NCI-H1694 treated with DMSO at 0.1 percent for 48 hours (cell line): Measurements from ENCODE around the gene CEACAM18.
"Not testable (repeated sequence)": the region's sequence is repeated elsewhere in the genome, so short reads cannot be mapped to it uniquely, and the experiment has no call there.

ENCODE experiments used
- DNase-seq: peaks from one replicate; lab custom pipeline; 2025; lab: John Stamatoyannopoulos, UW

The CEACAM18 gene

DNA sequence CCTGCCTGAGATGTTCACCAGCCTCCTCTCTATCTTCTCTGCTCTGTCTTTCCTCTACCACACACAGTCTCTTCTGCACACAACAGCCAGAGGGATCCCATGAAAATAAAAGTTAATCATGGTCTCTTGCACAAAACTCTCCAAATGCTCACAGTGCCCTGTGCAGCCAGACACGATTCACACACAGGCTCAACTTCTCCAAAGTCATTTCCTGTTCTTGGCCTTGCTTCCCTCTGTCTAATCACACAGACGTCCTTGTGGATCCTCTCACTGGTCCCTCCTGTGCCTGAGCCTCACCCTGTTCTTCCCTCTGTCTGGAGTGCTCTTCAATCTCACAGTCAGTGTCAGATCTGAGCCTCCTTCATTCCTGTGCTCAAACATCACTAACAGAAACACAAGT, 15.4 kb downstream of the CEACAM18 start:
- DNase-seq, result no peak

- no peak for DNase-seq
These were observed 19.3 kb downstream of the CEACAM18 start for GRCh38 chr19:51497666-51498065.

DNA sequence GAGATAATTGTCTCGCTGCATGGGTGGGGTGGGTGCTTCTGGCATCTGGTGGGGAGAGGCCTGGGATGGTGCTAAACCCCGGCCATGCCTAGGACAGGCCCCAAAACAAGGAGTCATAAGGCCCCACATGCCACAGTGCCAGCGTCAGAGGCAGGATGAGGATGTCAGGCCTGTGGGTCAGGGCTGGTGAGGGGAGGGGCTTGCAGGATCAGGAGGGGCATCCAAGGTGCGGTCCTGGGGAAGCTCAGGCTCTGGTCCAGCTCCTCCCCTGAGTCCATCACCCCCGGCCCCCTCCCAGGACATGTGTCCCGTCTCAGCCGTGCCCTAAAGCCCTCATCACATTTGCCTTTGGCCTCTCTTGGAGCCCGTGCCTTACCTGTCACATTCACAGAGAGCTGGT, 22.6 kb downstream of the CEACAM18 start:
- not testable (repeated sequence) for DNase-seq

GRCh38 chr19:51501594-51502263, 23.4 kb downstream of the CEACAM18 start, which contains the start of gene SIGLEC12:
SIGLEC12 (minus strand) TSS chr19:51501800; CDS start chr19:51501733, 67 bp downstream.
- DNase-seq, result no peak

- no peak for DNase-seq
These were observed 25.0 kb downstream of the CEACAM18 start for GRCh38 chr19:51503286-51503817.

- no peak for DNase-seq
These were observed 25.6 kb downstream of the CEACAM18 start for GRCh38 chr19:51503896-51504295.

DNA sequence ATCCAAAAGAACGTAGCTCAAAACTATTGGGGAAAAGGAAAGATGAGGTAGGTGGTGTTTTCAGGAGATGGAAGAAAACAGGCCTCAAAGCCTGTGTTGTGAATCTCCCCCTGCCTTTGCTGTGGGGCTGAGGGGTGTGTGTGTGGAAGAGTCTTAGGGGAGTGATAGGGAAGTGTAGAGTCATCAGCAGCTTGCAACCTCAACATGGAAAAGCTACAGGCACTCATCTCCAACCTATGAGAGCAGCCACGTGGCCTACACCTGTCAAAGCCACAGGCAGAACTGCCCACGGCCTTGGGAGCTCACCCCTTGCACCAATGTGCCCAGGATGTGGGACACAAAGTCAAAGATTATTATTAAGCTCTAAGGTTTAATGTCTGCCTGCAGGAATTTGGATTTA, 27.6 kb downstream of the CEACAM18 start:
- no peak for DNase-seq

GRCh38 chr19:51507192-51507591, 28.9 kb downstream of the CEACAM18 start:
- no peak for DNase-seq

GRCh38 chr19:51507640-51508058, 29.3 kb downstream of the CEACAM18 start:
- DNase-seq, result no peak

GRCh38 chr19:51508059-51508733, 29.9 kb downstream of the CEACAM18 start:
- DNase-seq, result no peak

- DNase-seq, result no peak
These were observed 31.7 kb downstream of the CEACAM18 start for GRCh38 chr19:51509823-51510660.

GRCh38 chr19:51511353-51511752, 33.0 kb downstream of the CEACAM18 start:
- no peak for DNase-seq

GRCh38 chr19:51513968-51514367, 35.6 kb downstream of the CEACAM18 start:
- DNase-seq, result no peak

DNA sequence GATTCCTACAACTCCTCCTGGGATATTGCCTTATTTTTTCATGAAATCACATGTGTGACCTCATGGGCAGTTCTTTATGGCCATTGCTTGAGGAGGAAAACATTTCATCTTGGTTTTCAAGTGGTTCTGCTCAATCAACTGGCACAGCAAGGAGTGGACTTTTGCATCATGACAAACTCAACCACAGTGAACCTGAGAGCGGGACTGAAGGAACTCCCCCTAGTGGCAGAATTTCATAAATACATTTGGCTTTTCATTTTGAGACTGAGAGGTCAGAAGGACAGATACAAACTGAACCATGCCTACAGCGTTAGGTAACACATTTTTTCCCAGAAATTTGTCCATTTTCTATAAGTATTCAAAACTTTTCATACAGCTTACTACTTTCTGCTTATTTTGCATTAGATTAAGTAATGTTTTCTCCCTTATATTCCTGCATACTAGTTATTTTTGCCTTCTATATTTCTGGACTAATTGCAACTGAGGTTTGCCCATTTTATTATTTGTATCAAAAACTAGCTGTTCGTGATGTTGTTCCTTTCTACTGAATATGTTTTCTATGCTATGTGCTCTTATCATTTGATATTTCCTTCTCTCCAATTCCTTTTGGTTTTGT, 36.6 kb downstream of the CEACAM18 start:
- DNase-seq, result peak; percentile 10

DNA sequence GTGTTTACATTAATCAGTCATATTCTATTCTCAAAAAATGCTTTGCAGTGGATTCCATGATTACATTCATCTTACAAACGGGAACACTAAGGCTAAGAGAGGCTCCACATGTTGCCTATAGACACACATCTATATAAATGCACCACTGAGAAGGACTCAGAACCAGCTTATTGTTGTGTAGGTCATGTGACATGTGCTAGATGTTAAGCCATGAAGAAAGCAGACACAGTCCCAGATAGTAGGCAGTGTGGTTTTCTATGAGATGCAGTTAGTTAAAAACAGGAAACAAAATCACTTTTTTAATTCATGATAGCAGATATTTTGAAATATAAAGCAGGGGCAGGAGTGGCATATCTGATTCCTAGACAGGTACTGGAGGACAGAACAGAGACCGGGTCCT, 42.4 kb downstream of the CEACAM18 start:
- DNase-seq, result no peak

- no peak for DNase-seq
These were observed 43.0 kb downstream of the CEACAM18 start for GRCh38 chr19:51521357-51521756.

DNA sequence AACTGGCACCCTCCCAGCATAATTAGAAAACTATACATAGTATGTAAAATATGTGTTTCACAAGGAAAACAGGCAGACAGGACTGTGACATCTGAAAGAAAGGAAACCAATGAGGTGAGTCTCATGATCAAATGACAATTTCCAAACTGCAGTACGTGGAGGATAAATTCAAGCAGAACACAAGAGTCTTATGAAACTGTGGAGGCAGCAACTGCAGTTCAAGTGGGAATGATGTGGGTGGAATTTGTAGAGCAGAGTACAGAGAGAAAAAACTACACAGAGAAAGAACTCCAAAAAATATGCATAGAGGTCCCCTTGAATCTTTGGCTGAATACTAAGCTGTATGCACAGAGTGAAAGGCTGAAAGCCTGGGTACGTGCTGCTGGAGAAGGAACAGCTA, 43.4 kb downstream of the CEACAM18 start:
- no peak for DNase-seq

- DNase-seq, result no peak
These were observed 46.4 kb downstream of the CEACAM18 start for GRCh38 chr19:51524666-51525264.

- no peak for DNase-seq
These were observed 47.3 kb downstream of the CEACAM18 start for GRCh38 chr19:51525651-51526050.

DNA sequence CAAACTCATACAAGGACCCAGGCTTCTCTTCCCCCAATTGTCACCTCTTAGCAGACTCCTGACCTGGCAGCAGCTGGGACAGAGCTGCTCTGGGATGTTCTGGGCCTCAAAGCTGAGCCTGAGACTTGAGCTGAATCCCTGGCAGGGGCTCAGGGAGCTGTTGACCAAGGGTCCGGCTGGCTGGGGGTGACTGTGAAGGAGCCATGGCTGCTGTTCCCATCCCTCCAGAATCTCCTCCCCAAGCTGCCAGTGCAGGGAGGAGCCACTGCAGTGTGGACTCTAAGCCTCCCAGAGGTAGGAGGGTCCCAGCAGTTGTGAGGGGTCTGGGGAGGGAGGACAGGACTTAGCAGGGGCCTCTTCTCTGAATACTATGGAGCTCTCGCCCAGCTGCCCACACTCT, 51.0 kb downstream of the CEACAM18 start:
- no peak for DNase-seq

DNA sequence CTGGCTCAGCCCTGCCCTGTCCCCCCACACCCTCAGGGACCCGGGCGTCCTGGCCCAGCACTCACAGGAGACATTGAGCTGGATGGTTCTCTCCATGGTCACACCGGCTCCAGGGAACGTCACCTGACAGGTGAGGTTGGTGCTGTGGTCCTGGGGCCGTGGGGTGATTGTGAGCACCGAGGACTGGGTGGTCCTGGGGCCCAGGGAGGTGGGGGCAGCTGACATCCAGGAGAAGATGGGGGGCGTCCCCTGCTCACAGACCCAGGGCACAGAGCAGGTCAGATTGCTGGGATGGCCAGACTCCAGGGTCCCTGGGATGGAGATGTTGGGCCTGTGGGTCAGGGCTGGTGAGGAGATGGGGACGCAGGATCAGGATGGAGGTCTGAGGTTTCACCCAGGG, 52.3 kb downstream of the CEACAM18 start:
- no peak for DNase-seq
